C4-2B (cell line): ENCODE data around the gene FAM120B.

Experiments
- CTCF ChIP-seq: fragments of 450-650 bp; conservative IDR thresholded peaks from 2 replicates; pipeline ENCODE4 v1.5.1; 2017; ENCODE audit warnings: mild to moderate bottlenecking
- ZFX ChIP-seq: fragments of 450-650 bp; IDR thresholded peaks from 2 replicates; pipeline ENCODE4 v1.6.1; 2017

- TF ChIP-seq CTCF (no peak), ZFX (no peak)
These were observed 54.8 kb downstream of the FAM120B start for GRCh38 chr6:170361335-170361734.
